HepG2 (cell line): ENCODE data around the gene ALG8. TPM values are rescaled to one million over a fixed set of nuclear protein-coding genes. Genes with fewer than 3 reads are reported as not detected.
A peak's percentile ranks its signal among the peaks of the same experiment; 100 is the strongest.

Experiments
- FOXA1 ChIP-seq, 2 experiments: fragments of 450-650 bp in 1 of 2; sonication (generic) in 1 of 2; formaldehyde crosslinking in 1 of 2; IDR thresholded peaks; 2 replicates each; pipeline versions ENCODE4 v1.4.0 to v1.6.1; 2016 to 2020; ENCODE audit warnings: missing genetic modification reagents in 1 of 2
- HOMEZ ChIP-seq: IDR thresholded peaks from 2 replicates; pipeline ENCODE4 v1.6.1; 2016; ENCODE audit warnings: low read depth
- KDM2A ChIP-seq: sonication (generic); formaldehyde crosslinking; IDR thresholded peaks from 2 replicates; pipeline ENCODE4 v1.4.0; 2020; ENCODE audit warnings: low read depth, missing genetic modification reagents, borderline replicate concordance
- KLF16 ChIP-seq, 2 experiments: sonication (generic) in 1 of 2; formaldehyde crosslinking in 1 of 2; IDR thresholded peaks; 2 replicates each; pipeline versions ENCODE4 v1.6.1 to v1.8.0; 2016 to 2023; ENCODE audit warnings: missing genetic modification reagents in 2 of 2, missing compliant biosample characterization in 1 of 2
- KLF6 ChIP-seq: IDR thresholded peaks from 2 replicates; pipeline ENCODE4 v1.8.0; 2016; ENCODE audit warnings: missing biosample characterization, missing genetic modification reagents
- MEIS2 ChIP-seq: sonication (generic); formaldehyde crosslinking; IDR thresholded peaks from 2 replicates; pipeline ENCODE4 v1.9.0; 2021; ENCODE audit warnings: mild to moderate bottlenecking, missing genetic modification reagents
- MIER2 ChIP-seq: IDR thresholded peaks from 2 replicates; pipeline ENCODE4 v1.6.1; 2016; ENCODE audit warnings: missing biosample characterization, missing genetic modification reagents
- MLXIP ChIP-seq: sonication (generic); formaldehyde crosslinking; IDR thresholded peaks from 2 replicates; pipeline ENCODE4 v1.9.0; 2021; ENCODE audit warnings: missing genetic modification reagents, borderline replicate concordance
- PHB2 ChIP-seq: fragments of 450-650 bp; IDR thresholded peaks from 2 replicates; pipeline ENCODE4 v1.6.1; 2018; ENCODE audit not compliant: partially characterized antibody
- PLRG1 ChIP-seq: fragments of 450-650 bp; conservative IDR thresholded peaks from 2 replicates; pipeline ENCODE4 v1.6.1; 2016
- POGZ ChIP-seq: sonication (generic); formaldehyde crosslinking; IDR thresholded peaks from 2 replicates; pipeline ENCODE4 v1.4.0; 2020; ENCODE audit warnings: mild to moderate bottlenecking, missing genetic modification reagents
- POLR2G ChIP-seq: fragments of 200-400 bp; formaldehyde crosslinking; IDR thresholded peaks from 2 replicates; pipeline ENCODE4 v1.6.1; 2018; ENCODE audit warnings: mild to moderate bottlenecking, low read depth, low read length, moderate library complexity
- SKIL ChIP-seq: sonication (generic); formaldehyde crosslinking; IDR thresholded peaks from 2 replicates; pipeline ENCODE4 v1.8.0; 2022; ENCODE audit warnings: missing genetic modification reagents, mild to moderate bottlenecking, moderate library complexity, borderline replicate concordance
- SMAD3 ChIP-seq: sonication (generic); formaldehyde crosslinking; IDR thresholded peaks from 2 replicates; pipeline ENCODE4 v1.4.0; 2020; ENCODE audit warnings: missing genetic modification reagents
- SP5 ChIP-seq: IDR thresholded peaks from 2 replicates; pipeline ENCODE4 v1.6.1; 2016; ENCODE audit warnings: low read depth, borderline replicate concordance
- THAP7 ChIP-seq: sonication (generic); formaldehyde crosslinking; IDR thresholded peaks from 2 replicates; pipeline ENCODE4 v1.8.1; 2023; ENCODE audit warnings: mild to moderate bottlenecking, missing genetic modification reagents
- ZGPAT ChIP-seq: IDR thresholded peaks from 2 replicates; pipeline ENCODE4 v1.6.1; 2016; ENCODE audit warnings: mild to moderate bottlenecking
- ZNF564 ChIP-seq: sonication (generic); formaldehyde crosslinking; IDR thresholded peaks from 2 replicates; pipeline ENCODE4 v1.8.1; 2023; ENCODE audit warnings: mild to moderate bottlenecking, missing genetic modification reagents
- ZNF614 ChIP-seq: IDR thresholded peaks from 2 replicates; pipeline ENCODE4 v1.6.1; 2018; ENCODE audit warnings: missing biosample characterization, missing genetic modification reagents, inconsistent platforms, borderline replicate concordance
- ZNF747 ChIP-seq: sonication (generic); formaldehyde crosslinking; IDR thresholded peaks from 2 replicates; pipeline ENCODE4 v1.8.1; 2023; ENCODE audit warnings: missing genetic modification reagents, mild to moderate bottlenecking, borderline replicate concordance
- ZNF883 ChIP-seq: sonication (generic); formaldehyde crosslinking; IDR thresholded peaks from 2 replicates; pipeline ENCODE4 v1.5.1; 2020; ENCODE audit warnings: mild to moderate bottlenecking, missing genetic modification reagents; ENCODE audit errors: not compliant biosample characterization
- polyA plus RNA-seq, 8 experiments: library from polyadenylated mRNA; depleted of rRNA in 3 of 8; stranded (reverse) in 7 of 8; unstranded in 1 of 8; fragments of >200 nt; fragmentation: Illumina TruSeq in 4 of 8; extraction: Trizol in 4 of 8; gene quantifications; 2 replicates each; pipeline versions ENCODE4 v1.2.1 to v1.2.3, GENCODE V29; 2011 to 2016; ENCODE audit warnings: low read depth in 4 of 8, missing spikeins in 1 of 8, mixed read lengths in 1 of 8; ENCODE audit not compliant: insufficient read depth in 1 of 8
- total RNA-seq, 5 experiments: library from RNA; depleted of rRNA; stranded (reverse); fragments of >200 nt; fragmentation: Illumina TruSeq; extraction: Trizol; gene quantifications; 2 replicates each; pipeline ENCODE4 v1.2.3, GENCODE V29; 2016; ENCODE audit warnings: low read depth in 1 of 5

ALG8 gene
- total and polyA plus RNA-seq, 2 of the 13 experiments (the other 11 are each of a cell fraction or from before 2014, with no cell fraction given), result 75.8 to 88.0 TPM

- TF ChIP-seq PLRG1, result no peak
- peak; percentile 72; the same call in 1 of the 2 replicates for TF ChIP-seq SKIL (CRISPR knock-in tag)
- no peak for TF ChIP-seq MLXIP
- no peak for TF ChIP-seq SP5 (CRISPR knock-in tag)
- TF ChIP-seq POGZ, result 0 out of 2 replicates have a peak, but pooled peaks have one; percentile 43
- no peak for TF ChIP-seq MEIS2 (CRISPR knock-in tag)
- 0 out of 2 replicates have a peak, but pooled peaks have one; percentile 42 for TF ChIP-seq KLF6
- TF ChIP-seq PHB2, result no peak
- no peak for TF ChIP-seq ZNF747
- TF ChIP-seq KDM2A (CRISPR knock-in tag), result peak; percentile 43; the same call in 1 of the 2 replicates
- TF ChIP-seq THAP7 (CRISPR knock-in tag), result no peak
- TF ChIP-seq SMAD3 (CRISPR knock-in tag), result 0 out of 2 replicates have a peak, but pooled peaks have one; percentile 33
- no peak for TF ChIP-seq ZNF564 (CRISPR knock-in tag)
- TF ChIP-seq FOXA1 (IDR thresholded peaks at IDR 0.05), result no peak
- peak; percentile 45 for TF ChIP-seq FOXA1 (CRISPR knock-in tag; IDR thresholded peaks at IDR 0.05)
- peak; percentile 54; the same call in 1 of the 2 replicates for TF ChIP-seq ZGPAT (CRISPR knock-in tag)
- TF ChIP-seq POLR2G, result no peak
- TF ChIP-seq HOMEZ (CRISPR knock-in tag), result no peak
- no peak for TF ChIP-seq ZNF883 (CRISPR knock-in tag)
- no peak for TF ChIP-seq MIER2 (CRISPR knock-in tag)
- TF ChIP-seq KLF16 (CRISPR knock-in tag; IDR thresholded peaks at IDR 0.05), result 0 out of 4 replicates have a peak, but pooled peaks of 1 of the 2 experiments have one; percentile 50
- 0 out of 2 replicates have a peak, but pooled peaks have one; percentile 43 for TF ChIP-seq ZNF614 (CRISPR knock-in tag)
Measured at GRCh38 chr11:78170874-78171549, 31.6 kb upstream of the ALG8 start (continued).
